Esophagus squamous epithelium (tissue), 4 donors: Measurements from ENCODE around the gene RNASE13.

Source experiments
- CTCF ChIP-seq, 6 experiments: fragments of 450-650 bp in 4 of 6; fragments of 200-600 bp in 2 of 6; sonication (generic) in 2 of 6; IDR thresholded peaks; one replicate each; pipeline ENCODE4 v1.5.1; 2016 to 2019; ENCODE audit warnings: antibody characterized with exemption in 6 of 6, mild to moderate bottlenecking in 4 of 6, moderate library complexity in 4 of 6
- POLR2A ChIP-seq, 4 donors: fragments of 450-650 bp; IDR thresholded peaks; one replicate each; pipeline ENCODE4 v1.6.1; 2017; ENCODE audit warnings: antibody characterized with exemption in 4 of 4, mild to moderate bottlenecking in 4 of 4, moderate library complexity in 3 of 4

- TF ChIP-seq POLR2A (IDR thresholded peaks at IDR 0.05) (no peak), CTCF (IDR thresholded peaks at IDR 0.05) (no peak)
Observed at GRCh38 chr14:21029917-21030316, 4.7 kb downstream of the RNASE13 start, which contains the start of gene TPPP2.
